ENCODE measurements around the gene RPL10.
"Not testable (repeated sequence)": the region's sequence is repeated elsewhere in the genome, so short reads cannot be mapped to it uniquely, and the experiment has no call there.

The RPL10 gene

DNA sequence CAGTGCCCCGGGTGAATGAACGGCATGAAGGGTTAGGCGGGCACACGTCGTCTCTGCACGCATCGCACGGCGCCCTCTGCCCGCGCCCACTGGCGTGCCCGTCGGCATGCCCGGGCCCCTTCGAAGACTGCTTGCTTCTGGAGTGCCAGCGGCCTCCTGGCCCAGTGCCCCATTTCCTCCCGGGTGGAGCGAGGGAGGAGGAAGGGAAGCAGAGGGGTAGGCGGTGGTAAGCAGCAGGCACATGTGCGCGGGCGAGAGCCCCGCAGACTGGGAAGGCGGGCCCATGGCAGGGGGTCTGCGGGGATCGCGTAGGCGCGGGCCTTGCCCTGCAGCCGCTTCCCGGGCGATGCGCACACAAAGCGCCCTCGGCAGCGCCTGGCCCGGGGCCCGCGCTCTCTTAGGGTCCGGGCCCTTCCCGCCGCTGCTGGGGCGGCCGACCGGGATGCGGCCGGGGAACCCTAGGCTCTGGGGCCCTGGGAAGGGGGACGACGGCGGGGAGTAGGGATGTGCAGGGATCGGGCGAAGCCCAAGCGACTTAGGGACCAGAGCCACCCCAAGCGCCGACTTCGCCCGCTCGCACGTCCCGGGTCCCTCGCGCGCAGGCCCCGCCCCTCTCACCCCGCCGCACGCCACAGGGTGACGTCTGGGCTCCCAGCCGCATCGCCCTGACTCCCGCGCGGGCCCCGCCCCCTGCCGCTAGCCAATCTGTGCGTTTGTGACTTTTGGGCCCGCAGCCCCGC is 19.9 kb upstream of the RPL10 start:
- peak; percentile 71 for DNase-seq

DNA sequence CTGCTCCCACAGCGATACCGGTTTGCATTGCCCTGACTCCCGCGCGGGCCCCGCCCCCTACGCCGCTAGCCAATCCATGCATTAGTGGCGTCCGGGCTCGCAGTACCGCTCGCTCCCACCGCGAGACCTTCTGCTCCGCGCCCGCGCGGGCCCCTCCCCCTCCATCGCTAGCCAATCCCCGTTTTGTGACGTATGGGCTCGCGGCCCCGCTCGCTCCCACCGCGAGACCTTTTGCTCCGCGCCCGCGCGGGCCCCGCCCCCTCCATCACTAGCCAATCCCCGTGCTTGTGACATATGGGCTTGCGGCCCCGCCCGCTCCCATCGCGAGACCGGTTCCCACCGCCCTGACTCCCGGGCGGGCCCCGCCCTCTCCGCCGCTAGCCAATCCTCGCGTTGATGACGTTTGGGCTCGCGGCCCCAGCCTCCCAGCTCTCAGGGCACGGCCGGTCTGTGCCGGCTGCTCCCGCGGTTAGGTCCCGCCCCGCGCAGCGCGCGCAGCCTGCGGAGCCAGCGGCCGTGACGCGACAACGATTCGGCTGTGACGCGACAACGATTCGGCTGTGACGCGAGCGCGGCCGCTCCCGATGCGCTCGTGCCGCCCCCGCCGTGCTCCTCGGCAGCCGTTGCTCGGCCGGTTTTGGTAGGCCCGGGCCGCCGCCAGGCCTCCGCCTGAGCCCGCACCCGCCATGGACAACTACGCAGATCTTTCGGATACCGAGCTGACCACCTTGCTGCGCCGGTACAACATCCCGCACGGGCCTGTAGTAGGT is 19.2 kb upstream of the RPL10 start, which contains the start of gene EMD:
Gene EMD, plus strand, starts transcription at position 497 of the 770 bp plus-strand sequence. Its CDS starts 190 bp downstream, at position 687.
- DNase-seq = peak; percentile 98

DNA sequence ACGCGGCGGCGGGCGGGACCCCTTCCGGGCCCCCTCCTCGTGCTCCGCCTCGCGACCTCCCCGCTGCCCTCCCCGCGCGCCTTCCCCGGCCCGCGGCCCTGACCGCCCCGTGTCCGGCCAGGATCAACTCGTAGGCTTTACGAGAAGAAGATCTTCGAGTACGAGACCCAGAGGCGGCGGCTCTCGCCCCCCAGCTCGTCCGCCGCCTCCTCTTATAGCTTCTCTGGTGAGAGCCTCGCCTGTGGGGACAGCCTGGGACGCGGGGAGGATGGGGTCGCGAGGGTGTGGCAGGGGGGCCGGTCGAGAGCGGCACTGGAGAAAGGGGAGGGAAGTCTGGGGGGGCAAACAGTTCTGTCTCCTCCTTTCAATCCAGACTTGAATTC is 18.6 kb upstream of the RPL10 start:
- no peak for DNase-seq

DNA sequence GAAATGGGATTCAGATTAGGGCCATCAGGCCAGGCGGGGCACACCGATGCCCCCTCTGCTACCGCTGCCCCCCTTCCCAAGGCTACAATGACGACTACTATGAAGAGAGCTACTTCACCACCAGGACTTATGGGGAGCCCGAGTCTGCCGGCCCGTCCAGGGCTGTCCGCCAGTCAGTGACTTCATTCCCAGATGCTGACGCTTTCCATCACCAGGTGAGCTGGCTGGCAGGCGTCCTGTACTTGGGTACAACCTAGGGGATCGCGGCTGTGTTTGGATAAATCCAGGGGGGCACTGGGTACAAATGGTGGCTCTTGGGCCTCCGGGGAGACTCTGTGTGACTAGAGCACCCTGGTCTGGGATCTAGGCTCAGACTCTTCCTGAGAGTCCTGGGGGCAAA is 18.0 kb upstream of the RPL10 start:
- DNase-seq = no peak

DNA sequence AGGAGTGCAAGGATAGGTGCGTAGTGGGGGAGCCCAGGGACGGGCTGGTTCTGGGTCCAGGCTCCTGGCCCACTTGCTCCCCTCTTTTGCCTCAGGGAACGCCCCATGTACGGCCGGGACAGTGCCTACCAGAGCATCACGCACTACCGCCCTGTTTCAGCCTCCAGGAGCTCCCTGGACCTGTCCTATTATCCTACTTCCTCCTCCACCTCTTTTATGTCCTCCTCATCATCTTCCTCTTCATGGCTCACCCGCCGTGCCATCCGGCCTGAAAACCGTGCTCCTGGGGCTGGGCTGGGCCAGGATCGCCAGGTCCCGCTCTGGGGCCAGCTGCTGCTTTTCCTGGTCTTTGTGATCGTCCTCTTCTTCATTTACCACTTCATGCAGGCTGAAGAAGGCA is 17.4 kb upstream of the RPL10 start:
- DNase-seq = no peak

DNA sequence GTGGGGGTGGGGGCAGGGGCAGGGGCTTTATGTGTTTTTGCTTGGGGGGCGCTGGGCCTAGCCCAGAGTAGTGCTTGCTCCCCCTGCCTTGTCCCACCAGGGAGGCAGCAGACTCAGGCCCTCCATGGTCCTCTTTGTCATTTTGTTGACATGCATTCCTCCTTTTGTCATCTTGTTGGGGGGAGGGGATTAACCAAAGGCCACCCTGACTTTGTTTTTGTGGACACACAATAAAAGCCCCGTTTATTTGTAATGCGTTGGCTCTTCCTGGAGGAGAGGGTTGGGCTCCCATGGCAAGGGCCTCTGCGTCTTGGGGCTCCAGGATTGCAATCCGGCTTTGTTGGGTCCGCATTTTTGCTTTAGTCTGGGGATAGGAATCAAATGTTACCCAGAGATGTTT is 16.9 kb upstream of the RPL10 start:
- DNase-seq = no peak

DNA sequence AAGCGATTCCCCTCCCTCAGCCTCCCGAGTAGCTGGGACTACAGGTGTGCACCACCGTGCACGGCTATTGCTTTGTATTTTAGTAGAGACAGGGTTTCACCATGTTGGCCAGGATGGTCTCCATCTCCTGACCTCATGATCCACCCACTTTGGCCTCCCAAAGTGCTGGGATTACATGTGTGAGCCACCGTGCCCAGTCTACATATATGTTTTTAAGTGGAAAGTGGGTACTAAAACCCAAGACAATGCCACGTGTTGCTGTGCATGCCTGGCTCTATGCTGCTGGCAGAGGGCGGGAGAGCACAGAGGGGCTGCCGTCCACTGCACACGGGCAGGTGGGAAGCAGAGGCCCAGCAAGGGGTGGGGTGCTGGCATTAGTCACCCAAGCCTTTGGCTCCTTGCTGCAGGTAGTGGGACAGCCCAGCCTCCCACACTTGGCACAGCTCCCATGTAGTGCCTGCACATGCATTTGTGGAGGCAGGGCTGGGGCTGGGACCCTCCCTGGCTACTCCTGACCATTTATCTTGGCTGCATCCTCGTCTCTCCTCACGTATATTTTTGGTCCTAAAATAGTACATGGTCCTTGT is 15.6 kb upstream of the RPL10 start:
- no peak for DNase-seq

DNA sequence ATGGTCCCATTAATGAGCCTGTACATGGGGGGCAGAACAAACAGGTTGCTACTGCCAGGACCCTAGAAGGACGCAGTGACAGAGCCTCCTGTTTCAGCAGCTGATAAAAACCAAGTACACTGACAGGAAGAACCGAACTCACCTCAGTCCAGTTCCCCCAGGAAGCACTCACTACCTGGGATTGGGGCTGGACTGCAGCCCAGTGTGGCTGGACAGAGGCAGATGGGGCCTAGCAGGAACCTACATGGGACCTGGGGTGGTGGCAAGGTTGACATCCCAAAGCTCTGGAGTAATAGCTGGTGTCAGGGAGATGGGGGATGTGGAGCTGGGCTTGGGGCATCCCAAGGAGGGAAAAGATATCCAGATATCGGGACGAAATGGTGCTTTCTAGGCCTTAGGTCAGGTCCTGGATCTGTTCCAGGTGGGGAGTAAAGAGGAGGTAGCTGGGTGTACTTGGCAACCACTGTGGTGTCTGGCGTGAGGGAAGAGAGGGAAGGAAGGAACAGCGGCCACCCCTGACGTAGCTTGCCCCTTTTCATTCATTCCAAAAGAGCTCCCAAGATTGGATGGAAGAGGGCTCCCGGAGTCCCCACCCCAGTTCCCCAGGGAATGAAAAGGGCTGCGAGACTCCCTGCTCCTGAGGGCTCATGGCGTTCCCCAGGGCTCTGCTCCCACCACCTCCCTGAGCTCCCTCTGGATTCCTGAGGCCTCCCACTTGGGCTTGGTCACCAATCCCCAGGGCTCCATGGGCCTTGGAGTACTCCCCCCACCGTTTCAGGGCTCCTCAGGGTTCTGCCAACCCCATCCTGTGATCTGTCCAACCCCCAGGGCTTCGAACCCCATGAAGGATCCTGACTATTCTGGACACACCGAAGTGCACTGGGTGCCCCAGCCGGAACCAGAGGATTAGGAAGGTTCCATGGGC is 14.6 kb upstream of the RPL10 start:
- no peak for DNase-seq

DNA sequence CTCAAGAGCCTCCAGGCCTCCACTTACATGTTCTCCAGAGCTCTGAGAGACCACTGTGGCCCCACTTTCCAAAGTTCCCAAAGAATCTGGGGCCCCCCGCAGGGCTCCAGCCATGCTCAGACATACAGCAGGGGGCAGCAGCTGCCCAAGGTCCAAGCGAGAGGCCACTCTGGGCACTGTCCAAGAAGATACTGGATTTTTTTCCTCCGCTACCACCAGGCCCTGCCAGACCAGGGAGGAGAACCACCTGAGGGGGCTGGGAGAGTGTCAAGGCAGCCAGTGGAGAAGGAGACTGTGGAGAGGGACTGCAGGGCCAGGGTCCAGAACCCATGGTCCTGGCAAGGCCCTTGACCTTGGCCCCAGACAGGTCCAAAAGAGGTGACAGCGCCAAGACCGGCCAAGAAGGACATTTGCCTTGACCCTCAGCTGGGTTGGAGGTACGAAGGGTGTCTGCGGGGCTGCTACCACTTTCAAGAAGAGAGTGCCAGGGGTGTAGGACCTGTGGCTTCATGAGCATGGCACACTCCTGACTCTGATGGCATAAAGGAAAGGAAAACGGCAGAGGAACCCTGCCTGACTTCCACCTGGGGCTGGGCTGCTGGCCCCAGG is 13.8 kb upstream of the RPL10 start:
- DNase-seq = no peak

DNA sequence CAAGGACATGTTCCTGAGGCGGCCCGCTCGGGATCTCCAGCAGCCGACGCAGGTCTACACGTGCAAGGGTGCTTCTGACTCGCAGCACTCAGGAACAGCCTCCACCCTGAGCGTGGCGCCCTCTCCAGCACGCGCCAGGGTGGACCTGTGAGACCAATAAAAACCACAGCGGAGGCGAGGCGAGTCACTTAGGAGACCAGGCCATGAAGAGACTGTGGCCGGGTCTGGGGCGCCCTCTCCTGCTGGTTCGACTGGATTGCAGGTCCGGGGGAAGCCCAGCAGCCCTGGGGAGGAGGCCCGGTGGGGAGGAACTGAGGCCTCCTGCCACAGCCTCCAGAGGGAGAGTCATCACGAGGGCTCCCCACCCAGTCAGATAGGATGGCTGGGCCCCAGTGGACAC is 10.1 kb upstream of the RPL10 start:
- DNase-seq = not testable (repeated sequence)

DNA sequence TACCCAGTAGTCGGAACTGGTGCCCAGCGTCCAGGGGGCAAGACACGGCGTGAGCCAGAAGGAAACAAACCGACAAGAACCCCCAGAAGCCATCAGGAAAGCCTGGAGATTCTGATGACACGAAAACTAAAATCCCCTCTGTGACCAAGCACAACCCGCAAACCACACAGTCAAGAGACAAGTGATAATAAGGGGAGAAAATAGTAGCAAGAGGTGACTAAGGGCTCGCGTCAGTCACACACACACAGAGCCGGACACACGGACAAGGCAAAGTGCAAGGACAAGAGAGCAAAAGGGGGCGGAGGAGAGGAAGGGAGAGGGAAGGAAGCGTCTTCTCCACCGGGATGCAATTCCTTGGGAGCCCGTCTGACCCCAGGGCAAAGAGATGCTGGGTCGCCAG is 9.5 kb upstream of the RPL10 start:
- DNase-seq = not testable (repeated sequence)

DNA sequence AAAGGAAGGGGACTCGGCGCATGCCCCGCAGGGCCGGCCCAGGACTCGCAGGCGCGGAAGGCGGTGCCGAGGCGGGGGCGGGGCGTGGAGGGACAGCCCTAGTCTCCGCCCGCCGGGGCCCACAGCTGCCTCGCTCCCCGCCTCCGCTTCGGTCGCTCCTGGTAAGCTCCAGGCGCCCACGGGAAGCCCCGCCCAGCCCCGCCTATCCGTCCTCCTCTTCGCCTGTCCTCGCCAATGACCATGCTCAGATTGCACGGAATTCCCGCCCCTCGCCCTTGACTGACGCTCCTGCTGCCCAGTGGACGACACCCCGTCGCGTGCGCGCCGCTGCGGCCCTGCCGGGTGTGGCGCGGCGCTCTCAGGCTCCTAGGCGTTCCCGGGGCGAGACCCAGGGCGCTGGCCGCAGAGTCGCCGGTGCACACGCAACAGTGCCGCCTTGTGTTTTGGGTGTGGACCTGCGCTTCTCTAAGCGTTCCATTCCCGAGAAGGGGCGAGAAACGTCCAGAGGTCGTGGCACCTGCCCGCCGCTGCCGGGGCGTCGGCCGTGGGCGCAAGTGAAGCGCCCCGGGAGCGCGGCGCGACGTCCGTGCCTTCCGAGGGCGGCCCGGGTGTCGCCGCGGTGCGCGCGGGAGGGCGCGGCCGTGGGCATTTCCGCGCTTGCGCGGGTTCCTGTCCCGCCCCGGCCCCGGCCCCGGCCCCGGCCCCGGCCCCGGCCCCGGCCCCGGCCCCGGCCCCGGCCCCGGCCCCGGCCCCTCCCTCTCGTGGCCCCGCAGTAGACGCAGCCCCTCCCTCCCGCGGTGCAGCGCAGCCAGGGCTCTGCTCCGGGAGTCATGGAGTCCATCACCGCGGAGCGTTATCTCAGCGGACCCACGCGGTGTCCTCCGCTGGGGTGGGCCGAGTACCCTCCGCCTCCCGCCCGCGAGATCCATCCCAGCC is 8.1 kb upstream of the RPL10 start:
- DNase-seq = not testable (repeated sequence)

DNA sequence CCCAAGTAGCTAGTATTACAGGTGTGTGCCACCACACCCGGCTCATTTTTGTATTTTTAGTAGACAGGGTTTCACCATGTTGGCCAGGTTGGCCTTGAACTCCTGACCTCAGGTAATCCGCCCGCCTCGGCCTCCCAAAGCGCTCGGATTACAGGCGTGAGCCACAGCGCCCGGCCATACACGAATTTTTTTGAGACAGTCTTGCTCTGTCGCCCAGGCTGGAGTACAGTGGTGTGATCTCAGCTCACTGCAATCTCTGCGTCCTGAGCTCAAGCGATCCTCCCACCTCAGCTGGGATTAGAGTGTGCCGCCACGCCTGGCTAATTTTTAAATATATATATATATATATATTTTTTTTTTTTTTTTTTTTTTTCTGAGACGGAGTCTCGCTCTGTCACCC is 1.8 kb upstream of the RPL10 start:
- DNase-seq = not testable (repeated sequence)

DNA sequence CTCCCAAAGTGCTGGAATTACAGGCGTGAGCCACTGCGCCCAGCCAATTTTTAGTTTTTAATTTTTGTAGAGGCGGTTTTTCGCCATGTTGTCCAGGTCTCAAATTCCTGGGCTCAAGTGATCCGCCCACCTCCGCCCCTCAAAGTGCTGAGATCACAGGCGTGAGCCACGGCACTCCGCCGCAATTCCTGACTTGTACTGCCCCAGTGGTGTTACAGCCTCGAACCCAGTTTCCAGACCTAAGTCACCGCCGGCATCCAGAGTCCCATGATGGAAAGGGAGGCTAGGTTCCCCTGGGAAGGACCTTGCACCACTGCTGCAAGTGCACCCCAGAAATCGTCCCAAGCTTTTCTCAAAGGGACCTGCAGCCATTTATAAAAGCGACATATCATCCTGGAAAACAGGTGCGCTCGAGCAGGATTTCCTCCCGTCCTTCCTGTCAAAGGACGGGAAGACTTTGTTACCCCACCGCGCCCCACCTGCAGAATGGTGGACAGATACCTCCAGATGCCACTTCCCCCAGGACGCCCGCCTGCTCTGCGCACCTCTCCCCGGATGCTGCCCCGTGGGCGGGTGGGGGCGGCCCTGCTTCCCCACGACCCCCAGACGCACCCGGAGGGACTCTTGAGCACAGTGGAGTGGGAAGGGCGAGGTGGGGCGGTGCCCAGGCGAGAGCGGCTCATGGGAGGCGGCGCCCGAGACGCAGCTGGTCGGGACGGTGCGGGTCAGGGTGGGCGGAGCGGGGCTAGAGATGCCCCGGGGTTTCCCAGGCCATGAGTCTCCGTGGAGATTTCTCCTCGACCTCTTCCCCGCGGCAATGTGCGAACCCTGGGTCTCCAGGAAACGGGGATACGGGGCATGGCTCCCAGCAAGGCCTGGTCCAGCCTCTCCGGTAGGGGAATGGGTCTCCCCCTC is 947 bp upstream of the RPL10 start:
- peak; percentile 82 for DNase-seq

DNA sequence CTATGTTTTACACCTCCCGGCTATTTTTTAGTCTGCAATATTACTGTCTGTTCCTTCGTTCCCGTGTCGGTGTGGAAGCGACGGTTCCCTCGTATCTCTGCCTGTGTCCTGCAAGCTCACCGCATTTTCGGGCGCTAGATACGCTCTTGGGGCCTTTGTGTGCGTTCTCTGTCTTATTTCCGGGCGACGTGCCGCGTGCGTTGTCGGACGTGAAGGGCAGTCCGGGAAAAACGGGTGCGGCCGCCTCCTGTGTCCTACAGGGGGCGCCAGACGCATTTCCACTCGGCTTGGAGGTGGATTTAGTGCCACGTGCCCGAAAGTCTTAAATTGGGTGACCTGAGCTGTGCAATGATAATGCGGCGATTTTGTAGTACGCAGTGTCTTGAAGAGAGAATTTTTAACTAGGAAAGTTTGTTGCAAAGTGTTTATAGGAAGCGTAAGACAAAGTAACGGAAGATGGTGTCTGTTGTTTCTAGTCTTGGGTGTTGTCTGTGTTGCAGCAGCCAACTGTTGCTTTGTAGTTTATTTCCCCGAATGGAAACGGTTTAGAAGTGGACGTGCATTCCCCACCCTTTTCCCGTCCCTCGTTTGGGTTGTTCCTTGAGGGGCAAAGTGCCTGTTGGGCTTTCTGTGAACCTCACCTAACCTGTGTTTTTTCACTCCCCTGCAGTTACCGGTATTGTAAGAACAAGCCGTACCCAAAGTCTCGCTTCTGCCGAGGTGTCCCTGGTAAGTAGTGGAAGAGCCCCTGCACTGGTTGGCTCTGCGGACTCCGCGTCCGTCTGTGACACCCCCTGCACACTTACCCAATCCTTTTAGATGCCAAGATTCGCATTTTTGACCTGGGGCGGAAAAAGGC is 720 bp downstream of the RPL10 start:
- DNase-seq = peak; percentile 90

DNA sequence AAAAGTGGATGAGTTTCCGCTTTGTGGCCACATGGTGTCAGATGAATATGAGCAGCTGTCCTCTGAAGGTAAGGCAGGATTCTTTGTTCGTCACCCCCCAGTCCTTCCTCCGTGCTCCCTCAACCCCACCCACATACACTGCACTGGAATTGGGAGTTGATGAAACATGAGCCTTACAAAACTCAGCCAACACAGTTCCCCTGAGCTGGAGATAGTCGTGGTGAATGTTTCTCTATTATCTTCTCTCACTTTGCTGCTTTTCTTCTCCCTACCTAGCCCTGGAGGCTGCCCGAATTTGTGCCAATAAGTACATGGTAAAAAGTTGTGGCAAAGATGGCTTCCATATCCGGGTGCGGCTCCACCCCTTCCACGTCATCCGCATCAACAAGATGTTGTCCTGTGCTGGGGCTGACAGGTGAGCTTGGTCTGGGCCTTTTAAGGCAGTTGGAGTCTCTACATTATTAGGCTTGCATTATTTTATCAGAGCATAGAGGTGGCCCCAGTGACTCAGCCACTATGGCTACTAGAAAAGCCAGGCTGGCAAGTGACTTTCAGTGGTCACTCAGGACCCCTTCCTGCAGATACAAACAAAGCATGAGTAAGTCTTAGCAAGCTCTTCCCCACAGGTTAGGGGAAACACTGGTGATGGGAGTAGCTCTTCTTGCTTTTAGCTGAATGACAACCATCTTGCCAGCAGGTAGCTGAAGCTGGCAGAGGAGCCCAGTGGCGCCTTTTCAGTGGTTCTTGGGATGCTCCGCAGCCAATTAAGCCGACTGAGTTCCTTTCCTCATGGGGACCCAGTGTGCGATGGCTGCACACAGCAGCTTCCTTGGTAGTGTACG is 1.6 kb downstream of the RPL10 start:
- DNase-seq = no peak

DNA sequence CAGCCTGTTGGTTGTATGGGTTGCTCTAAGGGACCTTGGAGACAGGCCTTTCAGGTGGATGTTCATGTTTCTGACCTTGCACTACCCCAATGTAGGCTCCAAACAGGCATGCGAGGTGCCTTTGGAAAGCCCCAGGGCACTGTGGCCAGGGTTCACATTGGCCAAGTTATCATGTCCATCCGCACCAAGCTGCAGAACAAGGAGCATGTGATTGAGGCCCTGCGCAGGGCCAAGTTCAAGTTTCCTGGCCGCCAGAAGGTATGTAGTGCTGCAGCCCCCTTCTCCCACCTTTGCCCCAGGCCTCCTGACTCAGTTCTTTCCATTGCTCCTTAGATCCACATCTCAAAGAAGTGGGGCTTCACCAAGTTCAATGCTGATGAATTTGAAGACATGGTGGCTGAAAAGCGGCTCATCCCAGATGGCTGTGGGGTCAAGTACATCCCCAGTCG is 2.2 kb downstream of the RPL10 start:
- not testable (repeated sequence) for DNase-seq
